ENCODE results near the gene NCCRP1. TPM values are rescaled to one million over a fixed set of nuclear protein-coding genes. Genes with fewer than 3 reads are reported as not detected.

NCCRP1 gene
- polyA plus RNA-seq, 1 donor from 2014 or later, result not detected

GRCh38 chr19:39197808-39198207, 1.0 kb downstream of the NCCRP1 start:
- no peaks in the 10 kb centered on the region for H3K79me2 ChIP-seq (replicated peaks; ENCODE audit: insufficient read depth, low read length)
- peaks cover 24% of the 10 kb centered on the region for H3K27me3 ChIP-seq (ENCODE audit: insufficient read depth, low read depth, low read length)
- H3K9me3 ChIP-seq (ENCODE audit: low read length), result no peaks in the 10 kb centered on the region
- H3K36me3 ChIP-seq (ENCODE audit: insufficient read depth, low read length), result no peaks in the 10 kb centered on the region
- no peak overlapping the region for H3K4me3 ChIP-seq (ENCODE audit: low read length)
- no peak overlapping the region for H3K27ac ChIP-seq (ENCODE audit: low read length)
- no peak overlapping the region for H3K4me2 ChIP-seq (ENCODE audit: low read length)
- no peak overlapping the region for H3K9ac ChIP-seq (ENCODE audit: low read length)
- no peaks in the 10 kb centered on the region for H3K9me2 ChIP-seq (ENCODE audit: insufficient read depth, low read length)
- H4K20me1 ChIP-seq (ENCODE audit: insufficient read depth), result no peaks in the 10 kb centered on the region
- H2AFZ ChIP-seq (ENCODE audit: low read depth, low read length), result no peak overlapping the region
- no peak for TF ChIP-seq POLR2AphosphoS5 (IDR thresholded peaks at IDR 0.05)
- TF ChIP-seq TAF1 (IDR thresholded peaks at IDR 0.05; ENCODE audit: low read depth), result no peak
- TF ChIP-seq, protein P1, sequence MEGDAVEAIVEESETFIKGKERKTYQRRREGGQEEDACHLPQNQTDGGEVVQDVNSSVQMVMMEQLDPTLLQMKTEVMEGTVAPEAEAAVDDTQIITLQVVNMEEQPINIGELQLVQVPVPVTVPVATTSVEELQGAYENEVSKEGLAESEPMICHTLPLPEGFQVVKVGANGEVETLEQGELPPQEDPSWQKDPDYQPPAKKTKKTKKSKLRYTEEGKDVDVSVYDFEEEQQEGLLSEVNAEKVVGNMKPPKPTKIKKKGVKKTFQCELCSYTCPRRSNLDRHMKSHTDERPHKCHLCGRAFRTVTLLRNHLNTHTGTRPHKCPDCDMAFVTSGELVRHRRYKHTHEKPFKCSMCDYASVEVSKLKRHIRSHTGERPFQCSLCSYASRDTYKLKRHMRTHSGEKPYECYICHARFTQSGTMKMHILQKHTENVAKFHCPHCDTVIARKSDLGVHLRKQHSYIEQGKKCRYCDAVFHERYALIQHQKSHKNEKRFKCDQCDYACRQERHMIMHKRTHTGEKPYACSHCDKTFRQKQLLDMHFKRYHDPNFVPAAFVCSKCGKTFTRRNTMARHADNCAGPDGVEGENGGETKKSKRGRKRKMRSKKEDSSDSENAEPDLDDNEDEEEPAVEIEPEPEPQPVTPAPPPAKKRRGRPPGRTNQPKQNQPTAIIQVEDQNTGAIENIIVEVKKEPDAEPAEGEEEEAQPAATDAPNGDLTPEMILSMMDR (IDR thresholded peaks at IDR 0.05; ENCODE audit: poor library complexity, severe bottlenecking), result no peak
- no peak for TF ChIP-seq RAD21 (conservative IDR thresholded peaks at IDR 0.05)
- TF ChIP-seq EZH2 (IDR thresholded peaks at IDR 0.05; ENCODE audit: borderline replicate concordance, insufficient read depth, low read length, poor library complexity, severe bottlenecking), result no peak
- TF ChIP-seq REST (IDR thresholded peaks at IDR 0.05; ENCODE audit: borderline replicate concordance), result no peak
- TF ChIP-seq SMC3 (conservative IDR thresholded peaks at IDR 0.05; ENCODE audit: poor library complexity), result no peak
- no peak for TF ChIP-seq MXI1 (conservative IDR thresholded peaks at IDR 0.05; ENCODE audit: poor library complexity, severe bottlenecking)
- no peak for TF ChIP-seq EP300 (conservative IDR thresholded peaks at IDR 0.05; ENCODE audit: poor library complexity, severe bottlenecking)
- no peaks in the 10 kb centered on the region for H3F3A ChIP-seq (ENCODE audit: insufficient read depth, low read length, poor library complexity, severe bottlenecking)

- Histone ChIP-seq H3K9me3 (ENCODE audit: low read length) (no peaks in the 10 kb centered on the region), H3K9me2 (ENCODE audit: insufficient read depth, low read length) (no peaks in the 10 kb centered on the region), H4K20me1 (ENCODE audit: insufficient read depth) (no peaks in the 10 kb centered on the region), H3K4me2 (ENCODE audit: low read length) (no peak overlapping the region), H3K79me2 (replicated peaks; ENCODE audit: insufficient read depth, low read length) (no peaks in the 10 kb centered on the region), H3K27me3 (ENCODE audit: insufficient read depth, low read depth, low read length) (peaks cover 35% of the 10 kb centered on the region), H3K27ac (ENCODE audit: low read length) (no peak overlapping the region), H3K4me3 (ENCODE audit: low read length) (no peak overlapping the region), H3K9ac (ENCODE audit: low read length) (no peak overlapping the region), H2AFZ (ENCODE audit: low read depth, low read length) (no peak overlapping the region), H3K36me3 (ENCODE audit: insufficient read depth, low read length) (no peaks in the 10 kb centered on the region), H3F3A (ENCODE audit: insufficient read depth, low read length, poor library complexity, severe bottlenecking) (no peaks in the 10 kb centered on the region)
- TF ChIP-seq EP300 (conservative IDR thresholded peaks at IDR 0.05; ENCODE audit: poor library complexity, severe bottlenecking) (no peak), REST (IDR thresholded peaks at IDR 0.05; ENCODE audit: borderline replicate concordance) (no peak), POLR2AphosphoS5 (IDR thresholded peaks at IDR 0.05) (no peak)
Measured at GRCh38 chr19:39199025-39199424, 2.3 kb downstream of the NCCRP1 start.
